GM12878 (cell line): ENCODE measurements around the gene MUC5B. TPM values are rescaled to one million over a fixed set of nuclear protein-coding genes. Genes with fewer than 3 reads are reported as not detected.

Source experiments
- ATAC-seq: fragments of 200-7000 bp; cut with Tn5 transposase; 3 replicates; pipeline ENCODE4 v1.9.1; 2020; ENCODE audit warnings: mild to moderate bottlenecking, moderate library complexity
- BruUV-seq: library from RNA; stranded (reverse); fragments of 400-500 nt; replicated peaks from 2 replicates; lab custom pipeline; 2021; lab: Mats Ljungman, UMichigan
- CTCF ChIA-PET: fragments of 300-600 bp; sonication (Branson Sonifier 250); formaldehyde crosslinking; extraction: SDS; loops from one replicate; lab custom pipeline; 2021; ENCODE audit warnings: inconsistent platforms; lab: Yijun Ruan, JAX
- POLR2A ChIA-PET: fragments of 350-600 bp; formaldehyde crosslinking; extraction: SDS; loops from one replicate; lab custom pipeline; 2021; ENCODE audit warnings: inconsistent platforms; lab: Charles Lee
- RAD21 ChIA-PET: fragments of 300-600 bp; sonication (Branson Sonifier 250); formaldehyde crosslinking; loops from one replicate; lab custom pipeline; 2023; ENCODE audit warnings: antibody characterized with exemption; ENCODE audit not compliant: unreplicated experiment; lab: Charles Lee
- SMC1A ChIA-PET: fragments of 300-600 bp; sonication (Branson Sonifier 250); formaldehyde crosslinking; loops from one replicate; lab custom pipeline; 2023; ENCODE audit not compliant: unreplicated experiment, uncharacterized antibody; lab: Charles Lee
- DNase-seq: peaks from one replicate; pipeline ENCODE4 v3.0.0-alpha.2; 2011; ENCODE audit warnings: low read depth, low spot score
- FAIRE-seq: peaks from 3 replicates; lab custom pipeline; 2011; peaks lifted over from hg19 to GRCh38; lab: Jason Lieb, UNC
- H2AFZ ChIP-seq: 2 replicates; pipeline ENCODE4 v1.6.0; 2011; ENCODE audit warnings: low read depth, low read length, control low read depth; ENCODE audit not compliant: control insufficient read depth
- H3K27ac ChIP-seq: 2 replicates; pipeline ENCODE4 v1.5.1; 2011; ENCODE audit warnings: control low read depth; ENCODE audit not compliant: control insufficient read depth, insufficient read depth
- H3K27me3 ChIP-seq, 2 experiments: replicated peaks in 1 of 2; 2 replicates each; pipeline versions ENCODE4 v1.6.0 to v1.6.1; 2011; ENCODE audit warnings: low read length in 1 of 2; ENCODE audit not compliant: control insufficient read depth in 2 of 2, insufficient read depth in 2 of 2
- H3K36me3 ChIP-seq, 2 experiments: 2 replicates each; pipeline ENCODE4 v1.5.1; 2011; ENCODE audit warnings: low read length in 1 of 2; ENCODE audit not compliant: control insufficient read depth in 2 of 2, insufficient read depth in 2 of 2
- H3K4me1 ChIP-seq: 2 replicates; pipeline ENCODE4 v1.6.1; 2011; ENCODE audit warnings: mild to moderate bottlenecking, low read length, moderate library complexity, mixed read lengths; ENCODE audit not compliant: control insufficient read depth, insufficient read depth
- H3K4me2 ChIP-seq: 2 replicates; pipeline ENCODE4 v1.6.0; 2011; ENCODE audit warnings: control low read depth; ENCODE audit not compliant: control insufficient read depth, insufficient read depth
- H3K4me3 ChIP-seq: fragments of 200-600 bp; sonication (generic); 2 replicates; pipeline ENCODE4 v1.5.1; 2016
- H3K79me2 ChIP-seq: 2 replicates; pipeline ENCODE4 v1.6.0; 2011; ENCODE audit warnings: low read length; ENCODE audit not compliant: control insufficient read depth, insufficient read depth
- H3K9ac ChIP-seq: 2 replicates; pipeline ENCODE4 v1.8.0; 2011; ENCODE audit warnings: low read length, control low read depth, mixed read lengths; ENCODE audit not compliant: control insufficient read depth, insufficient read depth
- H3K9me3 ChIP-seq: replicated peaks from 3 replicates; pipeline ENCODE4 v1.5.1; 2011; ENCODE audit warnings: mild to moderate bottlenecking, low read length; ENCODE audit not compliant: control insufficient read depth, insufficient read depth
- H4K20me1 ChIP-seq: 2 replicates; pipeline ENCODE4 v1.6.0; 2011; ENCODE audit not compliant: control insufficient read depth, insufficient read depth
- ASH2L ChIP-seq: fragments of 300-600, 200-600 bp; sonication (generic); IDR thresholded peaks from 2 replicates; pipeline ENCODE4 v1.6.1; 2017; ENCODE audit warnings: low read depth, mild to moderate bottlenecking, borderline replicate concordance
- BHLHE40 ChIP-seq, 2 experiments: fragments of 450-650 bp in 1 of 2; IDR thresholded peaks; 2 replicates each; pipeline ENCODE4 v1.6.1; 2011 to 2017; ENCODE audit warnings: low read depth in 2 of 2, borderline replicate concordance in 1 of 2, improper control_type of control experiment in 1 of 2, low read length in 1 of 2, mild to moderate bottlenecking in 1 of 2
- CBX5 ChIP-seq: sonication (generic); IDR thresholded peaks from 2 replicates; pipeline ENCODE4 v1.6.1; 2016; ENCODE audit warnings: low read depth, moderate library complexity, mild to moderate bottlenecking, inconsistent platforms
- HDAC2 ChIP-seq: fragments of 200-600 bp; sonication (generic); IDR thresholded peaks from 2 replicates; pipeline ENCODE4 v1.6.1; 2017
- KLF5 ChIP-seq: fragments of 450-650 bp; IDR thresholded peaks from 2 replicates; pipeline ENCODE4 v1.6.1; 2014; ENCODE audit warnings: mild to moderate bottlenecking; ENCODE audit not compliant: partially characterized antibody
- RELA ChIP-seq: fragments of 450-650 bp; IDR thresholded peaks from 2 replicates; pipeline ENCODE4 v1.8.0; 2014; ENCODE audit warnings: borderline replicate concordance; ENCODE audit not compliant: partially characterized antibody
- TCF12 ChIP-seq: IDR thresholded peaks from 2 replicates; pipeline ENCODE4 v1.6.1; 2011; ENCODE audit warnings: low read depth, mild to moderate bottlenecking, low read length
- WGBS: methylation state at CpG from one replicate; pipeline ENCODE4 v1.1.6; 2016; ENCODE audit warnings: low lambda C conversion rate; ENCODE audit not compliant: insufficient replicate concordance, insufficient coverage; ENCODE audit errors: missing lambda C conversion rate; 5-methylcytosine and 5-hydroxymethylcytosine counted together
- in situ Hi-C: fragments of 300-500 bp; cut with MboI; formaldehyde crosslinking; loops from 9 replicates; pipeline ENCODE4 v1.14.3; 2018; ENCODE audit warnings: mixed read lengths
- intact Hi-C: fragments of 100-400 bp; cut with micrococcal nuclease; formaldehyde crosslinking; loops from one replicate; pipeline ENCODE4 v1.14.2; 2022; ENCODE audit not compliant: unreplicated experiment
- polyA plus RNA-seq, 11 experiments: library from polyadenylated mRNA; depleted of rRNA in 4 of 11; unstranded in 6 of 11; stranded (reverse) in 5 of 11; fragments of >200 nt; fragmentation: Nextera tagmentation in 4 of 11; fragmentation: Illumina TruSeq in 1 of 11; extraction: Ambion mirVana in 4 of 11; extraction: Trizol in 1 of 11; gene quantifications; 1 replicate in 1 of 11; 2 replicates in 10 of 11; pipeline versions ENCODE4 v1.2.1 to v1.2.3, GENCODE V29; 2011 to 2016; ENCODE audit warnings: inconsistent platforms in 2 of 11, missing spikeins in 2 of 11, low read depth in 1 of 11
- total RNA-seq, 4 experiments: library from RNA; depleted of rRNA in 3 of 4; stranded (reverse); fragments of >200 nt in 3 of 4; fragmentation: Illumina TruSeq in 1 of 4; extraction: Trizol in 1 of 4; gene quantifications; 2 replicates each; pipeline versions ENCODE4 v1.2.1 to v1.2.3, GENCODE V29; 2013 to 2021
- TF ChIP-seq, protein P1 (sequence below): IDR thresholded peaks from 2 replicates; pipeline ENCODE4 v1.6.1; 2011; ENCODE audit warnings: low read depth, mild to moderate bottlenecking, low read length, moderate library complexity, borderline replicate concordance; ENCODE audit errors: extremely low read depth
- TF ChIP-seq, protein P2 (sequence below): IDR thresholded peaks from 2 replicates; pipeline ENCODE4 v1.6.1; 2012; ENCODE audit warnings: mild to moderate bottlenecking, low read depth, low read length
- TF ChIP-seq, protein P3 (sequence below): IDR thresholded peaks from 2 replicates; pipeline ENCODE4 v1.6.1; 2011; ENCODE audit warnings: borderline replicate concordance, low read depth, mild to moderate bottlenecking, moderate library complexity, low read length; ENCODE audit not compliant: insufficient read depth, poor library complexity, severe bottlenecking

The MUC5B gene
- total and polyA plus RNA-seq, 10 of the 15 experiments (the other 5 are each of a cell fraction or from before 2014, with no cell fraction given) = 1.5 TPM; not detected in 9

DNA sequence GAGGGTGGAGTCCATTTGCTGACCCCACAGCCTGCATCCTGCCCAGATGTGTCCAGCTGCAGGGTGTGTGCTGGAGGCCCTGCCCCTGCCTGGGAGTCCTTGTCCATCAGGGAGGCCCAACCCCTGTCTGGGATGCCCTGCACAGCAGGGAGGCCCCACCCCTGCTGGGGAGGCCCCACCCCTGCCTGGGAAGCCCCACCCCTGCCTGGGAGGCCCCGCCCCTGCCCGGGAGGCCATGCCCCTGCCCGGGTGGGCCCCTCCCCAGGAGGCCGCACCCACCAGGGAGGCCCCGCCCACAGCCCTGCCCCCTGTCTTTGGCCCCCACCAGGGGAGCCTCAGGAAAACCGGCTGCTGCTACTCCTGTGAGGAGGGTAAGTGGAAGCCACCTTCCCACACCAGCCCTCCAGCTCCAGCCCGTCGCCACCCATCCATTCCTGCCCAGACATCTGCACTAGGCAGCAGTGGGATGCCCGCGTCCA lies 37.2 kb downstream of the MUC5B start:
- H4K20me1 ChIP-seq = no peaks in the 10 kb centered on the region
- intact Hi-C loops (no loop called here), in situ Hi-C loops (no loop called here)
- H3K36me3 ChIP-seq = no peaks in the 10 kb centered on the region
- 0 out of 2 replicates have a peak, but pooled peaks cover 2% of the 10 kb centered on the region for H3K4me1 ChIP-seq
- H3K27ac ChIP-seq = no peak overlapping the region
- no peak overlapping the region for H2AFZ ChIP-seq
- ChIA-PET POLR2A (no interaction called here), RAD21 (no interaction called here), CTCF (no interaction called here), SMC1A (no interaction called here)
- FAIRE-seq (no peak), DNase-seq (no peak), ATAC-seq (peak; percentile 52)
- no peak overlapping the region for H3K4me2 ChIP-seq
- peaks cover 1% of the 10 kb centered on the region; the same call in 1 of the 3 replicates for H3K9me3 ChIP-seq
- H3K9ac ChIP-seq = no peak overlapping the region
- no peak overlapping the region for H3K4me3 ChIP-seq
- BruUV-seq = no TSS peak
- no peak for TF ChIP-seq HDAC2
- no peak for TF ChIP-seq CBX5
- TF ChIP-seq, protein P1, sequence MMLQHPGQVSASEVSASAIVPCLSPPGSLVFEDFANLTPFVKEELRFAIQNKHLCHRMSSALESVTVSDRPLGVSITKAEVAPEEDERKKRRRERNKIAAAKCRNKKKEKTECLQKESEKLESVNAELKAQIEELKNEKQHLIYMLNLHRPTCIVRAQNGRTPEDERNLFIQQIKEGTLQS = no peak
- TF ChIP-seq TCF12 = no peak
- TF ChIP-seq KLF5 = no peak
- TF ChIP-seq BHLHE40 (IDR thresholded peaks at IDR 0.05; ENCODE audit: borderline replicate concordance in 1 of 2, low read depth in 2 of 2, low read length in 1 of 2) = no peak
- no peak for TF ChIP-seq ASH2L
- TF ChIP-seq, protein P2, sequence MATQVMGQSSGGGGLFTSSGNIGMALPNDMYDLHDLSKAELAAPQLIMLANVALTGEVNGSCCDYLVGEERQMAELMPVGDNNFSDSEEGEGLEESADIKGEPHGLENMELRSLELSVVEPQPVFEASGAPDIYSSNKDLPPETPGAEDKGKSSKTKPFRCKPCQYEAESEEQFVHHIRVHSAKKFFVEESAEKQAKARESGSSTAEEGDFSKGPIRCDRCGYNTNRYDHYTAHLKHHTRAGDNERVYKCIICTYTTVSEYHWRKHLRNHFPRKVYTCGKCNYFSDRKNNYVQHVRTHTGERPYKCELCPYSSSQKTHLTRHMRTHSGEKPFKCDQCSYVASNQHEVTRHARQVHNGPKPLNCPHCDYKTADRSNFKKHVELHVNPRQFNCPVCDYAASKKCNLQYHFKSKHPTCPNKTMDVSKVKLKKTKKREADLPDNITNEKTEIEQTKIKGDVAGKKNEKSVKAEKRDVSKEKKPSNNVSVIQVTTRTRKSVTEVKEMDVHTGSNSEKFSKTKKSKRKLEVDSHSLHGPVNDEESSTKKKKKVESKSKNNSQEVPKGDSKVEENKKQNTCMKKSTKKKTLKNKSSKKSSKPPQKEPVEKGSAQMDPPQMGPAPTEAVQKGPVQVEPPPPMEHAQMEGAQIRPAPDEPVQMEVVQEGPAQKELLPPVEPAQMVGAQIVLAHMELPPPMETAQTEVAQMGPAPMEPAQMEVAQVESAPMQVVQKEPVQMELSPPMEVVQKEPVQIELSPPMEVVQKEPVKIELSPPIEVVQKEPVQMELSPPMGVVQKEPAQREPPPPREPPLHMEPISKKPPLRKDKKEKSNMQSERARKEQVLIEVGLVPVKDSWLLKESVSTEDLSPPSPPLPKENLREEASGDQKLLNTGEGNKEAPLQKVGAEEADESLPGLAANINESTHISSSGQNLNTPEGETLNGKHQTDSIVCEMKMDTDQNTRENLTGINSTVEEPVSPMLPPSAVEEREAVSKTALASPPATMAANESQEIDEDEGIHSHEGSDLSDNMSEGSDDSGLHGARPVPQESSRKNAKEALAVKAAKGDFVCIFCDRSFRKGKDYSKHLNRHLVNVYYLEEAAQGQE = no peak
- TF ChIP-seq RELA = no peak
- TF ChIP-seq, protein P3, sequence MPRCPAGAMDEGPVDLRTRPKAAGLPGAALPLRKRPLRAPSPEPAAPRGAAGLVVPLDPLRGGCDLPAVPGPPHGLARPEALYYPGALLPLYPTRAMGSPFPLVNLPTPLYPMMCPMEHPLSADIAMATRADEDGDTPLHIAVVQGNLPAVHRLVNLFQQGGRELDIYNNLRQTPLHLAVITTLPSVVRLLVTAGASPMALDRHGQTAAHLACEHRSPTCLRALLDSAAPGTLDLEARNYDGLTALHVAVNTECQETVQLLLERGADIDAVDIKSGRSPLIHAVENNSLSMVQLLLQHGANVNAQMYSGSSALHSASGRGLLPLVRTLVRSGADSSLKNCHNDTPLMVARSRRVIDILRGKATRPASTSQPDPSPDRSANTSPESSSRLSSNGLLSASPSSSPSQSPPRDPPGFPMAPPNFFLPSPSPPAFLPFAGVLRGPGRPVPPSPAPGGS = no peak
- no peaks in the 10 kb centered on the region for H3K27me3 ChIP-seq
- H3K79me2 ChIP-seq = no peaks in the 10 kb centered on the region
- 64% methylated on average over 5 of the region's 10 CpGs for WGBS
